GM12801 (cell line): ENCODE data around the gene ZNF385B.

ENCODE experiments used
- TF ChIP-seq, protein P1 (sequence below): IDR thresholded peaks from one replicate; pipeline ENCODE4 v1.5.1; 2011; ENCODE audit warnings: control low read depth; ENCODE audit not compliant: insufficient read length; ENCODE audit errors: extremely low read depth

The ZNF385B gene

DNA sequence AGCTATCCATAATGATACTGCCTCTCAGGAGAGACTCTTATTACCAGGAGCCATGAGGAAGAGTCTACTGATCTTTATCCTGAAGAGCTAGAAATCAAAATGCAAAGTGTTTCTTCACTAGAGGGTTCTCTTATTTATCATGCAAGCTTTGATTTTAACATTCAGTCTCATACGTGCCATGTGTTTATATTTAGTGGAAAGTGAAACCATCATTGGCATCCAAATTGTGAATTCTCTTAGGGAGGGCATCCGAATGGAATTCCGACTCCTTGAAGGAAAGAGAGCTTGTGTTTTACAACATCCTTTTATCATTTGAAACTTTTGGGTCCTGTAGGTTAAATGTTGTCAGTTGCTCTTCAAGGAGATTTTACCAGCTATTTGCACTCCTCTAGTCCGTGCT, 426.4 kb downstream of the ZNF385B start:
- TF ChIP-seq, protein P1, sequence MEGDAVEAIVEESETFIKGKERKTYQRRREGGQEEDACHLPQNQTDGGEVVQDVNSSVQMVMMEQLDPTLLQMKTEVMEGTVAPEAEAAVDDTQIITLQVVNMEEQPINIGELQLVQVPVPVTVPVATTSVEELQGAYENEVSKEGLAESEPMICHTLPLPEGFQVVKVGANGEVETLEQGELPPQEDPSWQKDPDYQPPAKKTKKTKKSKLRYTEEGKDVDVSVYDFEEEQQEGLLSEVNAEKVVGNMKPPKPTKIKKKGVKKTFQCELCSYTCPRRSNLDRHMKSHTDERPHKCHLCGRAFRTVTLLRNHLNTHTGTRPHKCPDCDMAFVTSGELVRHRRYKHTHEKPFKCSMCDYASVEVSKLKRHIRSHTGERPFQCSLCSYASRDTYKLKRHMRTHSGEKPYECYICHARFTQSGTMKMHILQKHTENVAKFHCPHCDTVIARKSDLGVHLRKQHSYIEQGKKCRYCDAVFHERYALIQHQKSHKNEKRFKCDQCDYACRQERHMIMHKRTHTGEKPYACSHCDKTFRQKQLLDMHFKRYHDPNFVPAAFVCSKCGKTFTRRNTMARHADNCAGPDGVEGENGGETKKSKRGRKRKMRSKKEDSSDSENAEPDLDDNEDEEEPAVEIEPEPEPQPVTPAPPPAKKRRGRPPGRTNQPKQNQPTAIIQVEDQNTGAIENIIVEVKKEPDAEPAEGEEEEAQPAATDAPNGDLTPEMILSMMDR = no peak

DNA sequence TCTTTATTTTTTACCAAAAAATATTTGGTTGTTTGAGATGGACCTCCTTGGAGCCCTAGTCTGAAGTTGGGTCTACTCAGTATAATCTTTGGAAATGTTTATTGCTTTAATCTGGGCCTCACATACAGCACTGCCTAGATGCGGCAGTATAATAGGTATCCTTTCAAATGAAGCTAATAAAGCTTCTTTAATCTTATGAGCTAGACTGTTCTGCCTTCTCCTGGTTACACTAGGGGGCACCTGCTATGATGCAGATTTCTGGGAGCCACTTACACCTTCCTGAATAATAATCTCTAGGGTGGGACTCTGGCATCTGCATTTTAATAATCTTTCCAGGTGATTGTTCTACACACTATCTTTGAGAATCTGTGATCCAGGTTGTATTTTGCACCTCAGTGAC, 427.1 kb downstream of the ZNF385B start:
- TF ChIP-seq, protein P1 = no peak

DNA sequence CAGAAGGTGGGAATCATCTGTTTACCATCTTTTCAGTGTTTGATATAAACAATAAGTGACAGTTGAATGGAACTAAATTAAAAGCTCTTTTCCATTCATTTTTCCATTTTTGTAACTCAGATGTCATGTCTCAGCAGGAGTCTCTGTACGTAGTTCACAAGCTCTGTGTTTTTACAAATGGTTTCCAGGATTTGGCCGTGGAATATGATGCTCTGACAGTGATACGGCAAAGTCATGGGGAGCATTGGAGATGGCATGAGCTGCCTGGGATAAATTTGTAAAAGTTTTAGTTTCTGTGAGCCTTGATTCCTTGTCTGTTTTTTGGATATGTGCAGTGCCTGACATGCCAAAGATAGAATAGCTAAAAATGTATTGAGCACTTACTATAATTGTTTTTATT, 428.7 kb downstream of the ZNF385B start:
- TF ChIP-seq, protein P1 = no peak

DNA sequence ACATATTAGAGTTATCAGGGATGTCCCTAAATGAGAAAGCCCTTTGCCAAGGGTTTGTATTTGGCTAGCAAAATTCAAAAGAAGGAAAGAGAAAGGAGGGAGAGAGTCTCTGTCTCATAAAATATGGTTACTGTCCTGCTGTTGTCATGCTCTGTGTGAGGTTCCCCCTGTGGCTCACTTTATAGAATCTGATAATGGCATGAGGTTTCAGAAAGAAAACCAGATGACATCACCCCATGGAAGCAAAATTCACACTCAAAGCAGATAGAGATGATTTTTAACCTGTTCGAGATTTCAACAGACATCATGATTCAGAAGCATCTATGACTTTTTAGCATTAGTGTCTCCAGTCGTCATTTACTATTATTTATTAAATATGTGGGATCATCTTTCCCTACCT, 431.8 kb downstream of the ZNF385B start:
- TF ChIP-seq, protein P1 = no peak

DNA sequence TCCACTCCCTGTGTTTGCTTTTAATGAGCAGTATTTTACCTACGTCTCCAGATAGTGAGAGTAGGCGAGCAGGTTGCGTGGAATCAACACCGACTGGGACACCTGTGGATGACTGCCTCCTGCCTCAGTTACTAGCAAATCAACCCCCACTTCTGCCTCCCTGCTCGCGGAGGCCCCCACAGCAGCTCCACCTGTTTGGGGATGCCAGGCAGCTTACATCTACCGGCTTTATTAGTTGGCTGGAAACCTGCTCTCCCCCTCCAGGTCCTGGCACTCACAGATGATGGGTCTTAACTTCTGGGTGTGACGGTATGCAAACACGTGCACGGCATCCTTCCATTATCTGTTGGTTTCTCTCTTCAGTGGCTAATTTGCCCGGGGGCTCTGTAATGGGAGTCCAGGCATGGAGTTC, 432.3 kb downstream of the ZNF385B start:
- TF ChIP-seq, protein P1 = no peak

DNA sequence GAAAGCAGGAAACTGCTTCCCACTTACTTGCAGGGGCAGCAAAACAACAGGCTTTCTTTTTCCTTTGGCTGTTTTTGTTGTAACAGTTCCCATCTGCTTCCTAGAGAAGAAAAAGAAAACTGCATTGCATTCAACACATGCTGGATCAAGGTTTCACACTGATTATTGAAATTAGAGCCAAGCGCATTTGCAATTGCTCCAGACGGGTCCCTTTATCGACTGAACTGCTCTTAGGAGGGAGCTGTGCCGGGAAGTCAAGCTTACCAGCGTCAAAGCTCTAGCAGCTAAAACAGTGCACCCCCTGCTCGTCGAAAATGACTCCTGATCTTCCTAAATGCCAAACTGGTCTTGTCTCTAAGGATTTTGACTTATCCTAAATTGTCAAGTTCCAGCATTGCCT, 432.8 kb downstream of the ZNF385B start:
- TF ChIP-seq, protein P1 = no peak

DNA sequence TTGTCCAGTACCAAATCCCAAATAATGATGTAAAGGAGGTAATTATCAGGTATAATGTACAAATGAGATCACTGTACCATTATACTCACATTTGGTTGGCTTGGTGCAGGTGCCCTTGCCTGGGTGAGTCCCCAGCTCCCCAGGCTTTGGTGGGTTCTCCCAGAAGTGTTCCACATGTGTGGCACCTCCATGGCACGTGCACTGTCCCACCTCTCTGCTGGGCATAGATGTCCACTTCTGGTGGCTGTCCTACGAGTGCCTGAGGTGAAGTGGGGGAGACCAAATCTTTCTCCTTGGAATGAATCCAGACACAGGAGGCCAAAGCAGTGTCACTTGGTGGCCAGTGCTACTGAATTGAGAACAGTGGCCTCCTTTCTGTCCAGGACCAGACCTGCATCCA, 434.3 kb downstream of the ZNF385B start:
- TF ChIP-seq, protein P1 = no peak

DNA sequence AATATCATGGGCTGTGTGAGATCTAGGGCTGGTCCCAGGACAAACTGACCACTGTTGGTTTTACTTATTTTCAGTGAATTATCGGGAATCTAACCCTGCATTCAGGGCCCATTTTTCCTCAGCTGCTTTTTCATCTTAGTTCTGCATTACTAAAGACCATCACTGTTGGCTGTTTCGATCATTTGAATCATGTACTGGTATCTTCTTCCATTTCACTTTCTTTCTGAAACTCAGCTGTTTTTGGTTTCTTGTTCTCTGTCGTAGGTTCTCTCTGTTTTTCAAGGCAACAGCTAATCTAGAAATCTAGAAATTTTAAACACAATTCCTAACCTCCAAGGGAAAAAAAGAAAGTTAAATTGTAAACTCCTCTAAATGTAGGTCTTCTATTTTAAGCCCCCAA, 436.8 kb downstream of the ZNF385B start:
- TF ChIP-seq, protein P1 = no peak
